GM19099 (cell line): ENCODE measurements around the gene DNMT3A.

ENCODE experiments used
- POLR2A ChIP-seq: IDR thresholded peaks from 3 replicates; pipeline ENCODE4 v1.6.1; 2011; ENCODE audit warnings: low read depth; ENCODE audit not compliant: insufficient read length; ENCODE audit errors: extremely low read depth

DNMT3A gene

GRCh38 chr2:25310965-25311864, 30.5 kb downstream of the DNMT3A start:
- TF ChIP-seq POLR2A, result no peak

- no peak for TF ChIP-seq POLR2A
Measured at GRCh38 chr2:25310709-25310964, 31.1 kb downstream of the DNMT3A start.

- TF ChIP-seq POLR2A, result no peak
Measured at GRCh38 chr2:25309402-25309801, 32.3 kb downstream of the DNMT3A start.

- TF ChIP-seq POLR2A, result no peak
Measured at GRCh38 chr2:25308599-25308998, 33.1 kb downstream of the DNMT3A start.

GRCh38 chr2:25307949-25308557, 33.7 kb downstream of the DNMT3A start:
- no peak for TF ChIP-seq POLR2A

GRCh38 chr2:25306777-25307368, 34.9 kb downstream of the DNMT3A start:
- no peak for TF ChIP-seq POLR2A

- TF ChIP-seq POLR2A, result no peak
Measured at GRCh38 chr2:25305775-25306174, 36.0 kb downstream of the DNMT3A start.

GRCh38 chr2:25304826-25305596, 36.7 kb downstream of the DNMT3A start:
- TF ChIP-seq POLR2A, result no peak

GRCh38 chr2:25304321-25304720, 37.4 kb downstream of the DNMT3A start:
- no peak for TF ChIP-seq POLR2A

- no peak for TF ChIP-seq POLR2A
Measured at GRCh38 chr2:25303633-25304236, 38.0 kb downstream of the DNMT3A start.

- no peak for TF ChIP-seq POLR2A
Measured at GRCh38 chr2:25302758-25303375, 38.9 kb downstream of the DNMT3A start.

- TF ChIP-seq POLR2A, result no peak
Measured at GRCh38 chr2:25301453-25302352, 40.0 kb downstream of the DNMT3A start.

GRCh38 chr2:25300001-25300400, 41.7 kb downstream of the DNMT3A start:
- no peak for TF ChIP-seq POLR2A
